ENCODE results near the gene CABP7.

Gene CABP7

GRCh38 chr22:29719899-29720645 is at the start of gene CABP7:
CABP7 (plus strand) TSS chr22:29720003; CDS start chr22:29720425, 422 bp downstream.
- in situ Hi-C loops (cut with MboI; ENCODE audit: low pct_unique_long_range_greater_than_20kb, low sequenced_read_pairs), result no loop called here
- no peak for DNase-seq

- peak; percentile 11 for DNase-seq
Observed at GRCh38 chr22:29670626-29671025, 49.2 kb upstream of the CABP7 start.

GRCh38 chr22:29673361-29674066 is 46.3 kb upstream of the CABP7 start:
- in situ Hi-C loops (cut with MboI; ENCODE audit: low pct_unique_long_range_greater_than_20kb, low sequenced_read_pairs), result no loop called here
- DNase-seq, result no peak

More at GRCh38 chr22:29670626-29671025, 49.2 kb upstream of the CABP7 start:
- in situ Hi-C loops (cut with MboI; ENCODE audit: low pct_unique_long_range_greater_than_20kb, low sequenced_read_pairs), result no loop called here

GRCh38 chr22:29674121-29674520 is 45.7 kb upstream of the CABP7 start:
- in situ Hi-C loops (cut with MboI; ENCODE audit: low pct_unique_long_range_greater_than_20kb, low sequenced_read_pairs), result no loop called here
- no peak for DNase-seq

GRCh38 chr22:29679316-29679715 is 40.5 kb upstream of the CABP7 start:
- no peak for DNase-seq
- in situ Hi-C loops (cut with MboI; ENCODE audit: low pct_unique_long_range_greater_than_20kb, low sequenced_read_pairs), result no loop called here

GRCh38 chr22:29683536-29683935 is 36.3 kb upstream of the CABP7 start:
- no peak for DNase-seq
- in situ Hi-C loops (cut with MboI; ENCODE audit: low pct_unique_long_range_greater_than_20kb, low sequenced_read_pairs), result no loop called here

- in situ Hi-C loops (cut with MboI; ENCODE audit: low pct_unique_long_range_greater_than_20kb, low sequenced_read_pairs), result no loop called here
Observed at GRCh38 chr22:29684244-29684643, 35.6 kb upstream of the CABP7 start.

GRCh38 chr22:29689206-29689879 is 30.5 kb upstream of the CABP7 start:
- no peak for DNase-seq
- in situ Hi-C loops (cut with MboI; ENCODE audit: low pct_unique_long_range_greater_than_20kb, low sequenced_read_pairs), result no loop called here

More at GRCh38 chr22:29684244-29684643, 35.6 kb upstream of the CABP7 start:
- DNase-seq, result no peak

GRCh38 chr22:29689880-29690213 is 30.0 kb upstream of the CABP7 start:
- in situ Hi-C loops (cut with MboI; ENCODE audit: low pct_unique_long_range_greater_than_20kb, low sequenced_read_pairs), result no loop called here
- DNase-seq, result peak; percentile 55

GRCh38 chr22:29690476-29690875 is 29.3 kb upstream of the CABP7 start:
- in situ Hi-C loops (cut with MboI; ENCODE audit: low pct_unique_long_range_greater_than_20kb, low sequenced_read_pairs), result no loop called here

GRCh38 chr22:29691636-29692326 is 28.0 kb upstream of the CABP7 start:
- in situ Hi-C loops (cut with MboI; ENCODE audit: low pct_unique_long_range_greater_than_20kb, low sequenced_read_pairs), result no loop called here
- DNase-seq, result no peak

More at GRCh38 chr22:29690476-29690875, 29.3 kb upstream of the CABP7 start:
- DNase-seq, result no peak

- in situ Hi-C loops (cut with MboI; ENCODE audit: low pct_unique_long_range_greater_than_20kb, low sequenced_read_pairs), result no loop called here
- no peak for DNase-seq
Observed at GRCh38 chr22:29692327-29692640, 27.5 kb upstream of the CABP7 start.

- no peak for DNase-seq
- in situ Hi-C loops (cut with MboI; ENCODE audit: low pct_unique_long_range_greater_than_20kb, low sequenced_read_pairs), result no loop called here
Observed at GRCh38 chr22:29693161-29693560, 26.6 kb upstream of the CABP7 start.

GRCh38 chr22:29693671-29694070 is 26.1 kb upstream of the CABP7 start:
- no peak for DNase-seq

GRCh38 chr22:29695129-29695926 is 24.5 kb upstream of the CABP7 start:
- in situ Hi-C loops (cut with MboI; ENCODE audit: low pct_unique_long_range_greater_than_20kb, low sequenced_read_pairs), result no loop called here
- DNase-seq, result no peak

More at GRCh38 chr22:29693671-29694070, 26.1 kb upstream of the CABP7 start:
- in situ Hi-C loops (cut with MboI; ENCODE audit: low pct_unique_long_range_greater_than_20kb, low sequenced_read_pairs), result no loop called here

GRCh38 chr22:29697853-29698598 is 21.8 kb upstream of the CABP7 start:
- no peak for DNase-seq

GRCh38 chr22:29700206-29700899 is 19.4 kb upstream of the CABP7 start:
- no peak for DNase-seq
- in situ Hi-C loops (cut with MboI; ENCODE audit: low pct_unique_long_range_greater_than_20kb, low sequenced_read_pairs), result no loop called here

More at GRCh38 chr22:29697853-29698598, 21.8 kb upstream of the CABP7 start:
- in situ Hi-C loops (cut with MboI; ENCODE audit: low pct_unique_long_range_greater_than_20kb, low sequenced_read_pairs), result no loop called here

- DNase-seq, result no peak
- in situ Hi-C loops (cut with MboI; ENCODE audit: low pct_unique_long_range_greater_than_20kb, low sequenced_read_pairs), result no loop called here
Observed at GRCh38 chr22:29700900-29701154, 19.0 kb upstream of the CABP7 start.
